HepG2 (cell line): Measurements from ENCODE around the gene NEU1. TPM values are rescaled to one million over a fixed set of nuclear protein-coding genes. Genes with fewer than 3 reads are reported as not detected.

Experiments
- ADNP ChIP-seq: sonication (generic); formaldehyde crosslinking; IDR thresholded peaks from 2 replicates; pipeline ENCODE4 v1.4.0; 2020; ENCODE audit warnings: missing genetic modification reagents
- ARNT2 ChIP-seq: sonication (generic); formaldehyde crosslinking; IDR thresholded peaks from 2 replicates; pipeline ENCODE4 v1.8.0; 2022; ENCODE audit warnings: mild to moderate bottlenecking, low read depth, missing genetic modification reagents, moderate library complexity
- ATRX ChIP-seq: sonication (generic); formaldehyde crosslinking; IDR thresholded peaks from 2 replicates; pipeline ENCODE4 v1.4.0; 2020; ENCODE audit warnings: missing genetic modification reagents, borderline replicate concordance
- CENPX ChIP-seq: sonication (generic); formaldehyde crosslinking; IDR thresholded peaks from 2 replicates; pipeline ENCODE4 v1.9.0; 2021; ENCODE audit warnings: mild to moderate bottlenecking, missing genetic modification reagents, moderate library complexity
- DR1 ChIP-seq: sonication (generic); formaldehyde crosslinking; IDR thresholded peaks from 2 replicates; pipeline ENCODE4 v1.8.0; 2021; ENCODE audit warnings: mild to moderate bottlenecking, missing genetic modification reagents, inconsistent platforms
- HDAC1 ChIP-seq: sonication (generic); formaldehyde crosslinking; IDR thresholded peaks from 2 replicates; pipeline ENCODE4 v1.5.1; 2020; ENCODE audit warnings: mild to moderate bottlenecking, missing genetic modification reagents
- IKZF4 ChIP-seq: sonication (generic); formaldehyde crosslinking; IDR thresholded peaks from 2 replicates; pipeline ENCODE4 v1.5.1; 2020; ENCODE audit warnings: borderline replicate concordance, mild to moderate bottlenecking, low read depth, missing genetic modification reagents; ENCODE audit errors: not compliant biosample characterization
- KDM3A ChIP-seq: IDR thresholded peaks from 2 replicates; pipeline ENCODE4 v1.6.1; 2018; ENCODE audit warnings: low read depth, missing compliant biosample characterization
- NBN ChIP-seq: fragments of 450-650 bp; conservative IDR thresholded peaks from 2 replicates; pipeline ENCODE4 v1.6.1; 2017
- PAX8 ChIP-seq: sonication (generic); formaldehyde crosslinking; IDR thresholded peaks from 2 replicates; pipeline ENCODE4 v1.8.0; 2022; ENCODE audit warnings: mild to moderate bottlenecking, missing genetic modification reagents, borderline replicate concordance
- PCBP2 ChIP-seq: fragments of 200-400 bp; formaldehyde crosslinking; optimal IDR thresholded peaks from 2 replicates; pipeline ENCODE3; 2018; ENCODE audit warnings: low read length, low read depth; ENCODE audit not compliant: poor library complexity, severe bottlenecking
- SP4 ChIP-seq: sonication (generic); formaldehyde crosslinking; IDR thresholded peaks from 2 replicates; pipeline ENCODE4 v1.8.1; 2023; ENCODE audit warnings: mild to moderate bottlenecking, missing genetic modification reagents
- TEAD2 ChIP-seq: sonication (generic); formaldehyde crosslinking; IDR thresholded peaks from 2 replicates; pipeline ENCODE4 v1.9.0; 2021; ENCODE audit warnings: missing genetic modification reagents
- TFAP4 ChIP-seq: sonication (generic); IDR thresholded peaks from 2 replicates; pipeline ENCODE4 v1.6.1; 2016; ENCODE audit warnings: low read depth, borderline replicate concordance
- THYN1 ChIP-seq: sonication (generic); formaldehyde crosslinking; IDR thresholded peaks from 2 replicates; pipeline ENCODE4 v1.8.1; 2023; ENCODE audit warnings: low read depth, mild to moderate bottlenecking, moderate library complexity, missing genetic modification reagents, borderline replicate concordance
- ZNF136 ChIP-seq: sonication (generic); formaldehyde crosslinking; IDR thresholded peaks from 2 replicates; pipeline ENCODE4 v1.8.1; 2022; ENCODE audit warnings: low read depth, mild to moderate bottlenecking, moderate library complexity, missing genetic modification reagents
- ZNF224 ChIP-seq: sonication (generic); formaldehyde crosslinking; IDR thresholded peaks from 2 replicates; pipeline ENCODE4 v1.5.0; 2020; ENCODE audit warnings: mild to moderate bottlenecking, missing genetic modification reagents
- ZNF598 ChIP-seq: sonication (generic); formaldehyde crosslinking; IDR thresholded peaks from 2 replicates; pipeline ENCODE4 v1.5.1; 2020; ENCODE audit warnings: mild to moderate bottlenecking, missing genetic modification reagents, borderline replicate concordance
- ZNF773 ChIP-seq: sonication (generic); formaldehyde crosslinking; IDR thresholded peaks from 2 replicates; pipeline ENCODE4 v1.4.0; 2020; ENCODE audit warnings: missing genetic modification reagents, borderline replicate concordance
- ZNF780A ChIP-seq: sonication (generic); formaldehyde crosslinking; IDR thresholded peaks from 2 replicates; pipeline ENCODE4 v1.8.0; 2022; ENCODE audit warnings: mild to moderate bottlenecking, missing genetic modification reagents, moderate library complexity
- ZZZ3 ChIP-seq: sonication (generic); formaldehyde crosslinking; IDR thresholded peaks from 2 replicates; pipeline ENCODE4 v1.4.0; 2020; ENCODE audit warnings: missing genetic modification reagents, mild to moderate bottlenecking, borderline replicate concordance
- polyA plus RNA-seq, 8 experiments: library from polyadenylated mRNA; depleted of rRNA in 3 of 8; stranded (reverse) in 7 of 8; unstranded in 1 of 8; fragments of >200 nt; fragmentation: Illumina TruSeq in 4 of 8; extraction: Trizol in 4 of 8; gene quantifications; 2 replicates each; pipeline versions ENCODE4 v1.2.1 to v1.2.3, GENCODE V29; 2011 to 2016; ENCODE audit warnings: low read depth in 4 of 8, missing spikeins in 1 of 8, mixed read lengths in 1 of 8; ENCODE audit not compliant: insufficient read depth in 1 of 8
- total RNA-seq, 5 experiments: library from RNA; depleted of rRNA; stranded (reverse); fragments of >200 nt; fragmentation: Illumina TruSeq; extraction: Trizol; gene quantifications; 2 replicates each; pipeline ENCODE4 v1.2.3, GENCODE V29; 2016; ENCODE audit warnings: low read depth in 1 of 5
- TF ChIP-seq, protein P1 (sequence below): sonication (generic); formaldehyde crosslinking; IDR thresholded peaks from 2 replicates; pipeline ENCODE4 v1.8.0; 2022; ENCODE audit warnings: missing genetic modification reagents, mild to moderate bottlenecking, moderate library complexity, borderline replicate concordance
- TF ChIP-seq, protein P2 (sequence below): sonication (generic); formaldehyde crosslinking; IDR thresholded peaks from 2 replicates; pipeline ENCODE4 v1.5.0; 2020; ENCODE audit warnings: mild to moderate bottlenecking, missing genetic modification reagents
- TF ChIP-seq, protein P3 (sequence below): sonication (generic); formaldehyde crosslinking; IDR thresholded peaks from 2 replicates; pipeline ENCODE4 v1.8.1; 2023; ENCODE audit warnings: missing genetic modification reagents, mild to moderate bottlenecking, borderline replicate concordance

Gene NEU1
- total and polyA plus RNA-seq, 2 of the 13 experiments (the other 11 are each of a cell fraction or from before 2014, with no cell fraction given) = 215 to 297 TPM

DNA sequence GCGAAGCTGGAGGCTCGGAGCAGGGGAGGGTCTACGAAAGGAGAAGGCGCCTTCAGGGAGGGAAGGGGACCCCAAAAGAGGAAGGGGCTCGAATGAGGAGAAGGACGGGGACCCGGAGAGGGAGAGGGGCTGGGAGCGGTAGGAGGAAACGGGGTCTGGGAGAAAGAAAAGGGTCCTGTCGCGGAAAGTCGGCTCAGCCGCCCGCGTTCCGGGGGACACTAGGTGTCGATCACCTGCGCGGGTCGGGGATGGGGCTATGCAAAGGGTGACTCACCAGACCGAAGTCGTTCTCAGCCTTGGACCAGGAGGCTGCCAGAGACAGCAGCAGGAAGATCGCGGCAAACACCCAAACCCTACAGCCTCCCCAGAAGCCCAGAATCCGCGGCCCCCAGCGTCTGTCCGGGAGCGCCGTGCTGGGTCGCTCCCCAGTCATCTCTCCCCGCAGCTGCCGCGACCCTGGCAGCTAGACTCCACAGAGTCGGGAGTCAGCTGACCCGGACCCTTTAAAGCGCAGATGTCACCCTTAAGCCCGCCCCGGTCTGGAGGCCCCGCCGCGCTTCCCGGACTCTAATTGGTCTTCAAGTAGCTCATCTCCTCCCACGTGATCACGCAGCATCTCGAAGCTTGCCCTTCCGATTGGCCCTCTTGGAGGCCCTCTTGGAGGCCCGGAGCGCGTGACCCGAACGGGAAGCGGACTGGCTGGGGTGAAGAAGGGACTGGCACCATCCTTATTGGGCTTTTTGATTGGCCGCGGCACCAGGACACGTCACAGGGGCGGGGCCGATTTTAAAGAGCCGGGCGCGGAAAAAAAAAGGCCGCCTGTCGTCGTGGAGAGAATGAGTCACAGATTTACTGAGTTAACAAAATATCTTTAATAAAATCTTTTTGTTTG, at the start of gene NEU1 (continued):
- no peak; the same call in 1 of the 2 replicates for TF ChIP-seq ZNF773 (CRISPR knock-in tag)
- peak; percentile 84 for TF ChIP-seq HDAC1 (CRISPR knock-in tag)
- no peak for TF ChIP-seq TEAD2 (CRISPR knock-in tag)
- peak; percentile 86 for TF ChIP-seq ZNF224 (CRISPR knock-in tag)
- TF ChIP-seq PAX8 (CRISPR knock-in tag) = no peak
- peak; percentile 98 for TF ChIP-seq ZNF136 (CRISPR knock-in tag)
- TF ChIP-seq ATRX (CRISPR knock-in tag) = no peak
- TF ChIP-seq KDM3A (CRISPR knock-in tag) = peak; percentile 75; the same call in 1 of the 2 replicates
- no peak for TF ChIP-seq NBN
- TF ChIP-seq DR1 (CRISPR knock-in tag) = peak; percentile 99
- TF ChIP-seq SP4 (CRISPR knock-in tag) = peak; percentile 90
- TF ChIP-seq ZNF598 = no peak
- no peak for TF ChIP-seq THYN1
- TF ChIP-seq ARNT2 (CRISPR knock-in tag) = peak; percentile 88
- TF ChIP-seq TFAP4 = peak; percentile 99
- TF ChIP-seq, protein P1, sequence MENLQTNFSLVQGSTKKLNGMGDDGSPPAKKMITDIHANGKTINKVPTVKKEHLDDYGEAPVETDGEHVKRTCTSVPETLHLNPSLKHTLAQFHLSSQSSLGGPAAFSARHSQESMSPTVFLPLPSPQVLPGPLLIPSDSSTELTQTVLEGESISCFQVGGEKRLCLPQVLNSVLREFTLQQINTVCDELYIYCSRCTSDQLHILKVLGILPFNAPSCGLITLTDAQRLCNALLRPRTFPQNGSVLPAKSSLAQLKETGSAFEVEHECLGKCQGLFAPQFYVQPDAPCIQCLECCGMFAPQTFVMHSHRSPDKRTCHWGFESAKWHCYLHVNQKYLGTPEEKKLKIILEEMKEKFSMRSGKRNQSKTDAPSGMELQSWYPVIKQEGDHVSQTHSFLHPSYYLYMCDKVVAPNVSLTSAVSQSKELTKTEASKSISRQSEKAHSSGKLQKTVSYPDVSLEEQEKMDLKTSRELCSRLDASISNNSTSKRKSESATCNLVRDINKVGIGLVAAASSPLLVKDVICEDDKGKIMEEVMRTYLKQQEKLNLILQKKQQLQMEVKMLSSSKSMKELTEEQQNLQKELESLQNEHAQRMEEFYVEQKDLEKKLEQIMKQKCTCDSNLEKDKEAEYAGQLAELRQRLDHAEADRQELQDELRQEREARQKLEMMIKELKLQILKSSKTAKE (CRISPR knock-in tag) = peak; percentile 22; the same call in 1 of the 2 replicates
- TF ChIP-seq ZNF780A (CRISPR knock-in tag) = no peak
- no peak for TF ChIP-seq ADNP (CRISPR knock-in tag)
- TF ChIP-seq, protein P2, sequence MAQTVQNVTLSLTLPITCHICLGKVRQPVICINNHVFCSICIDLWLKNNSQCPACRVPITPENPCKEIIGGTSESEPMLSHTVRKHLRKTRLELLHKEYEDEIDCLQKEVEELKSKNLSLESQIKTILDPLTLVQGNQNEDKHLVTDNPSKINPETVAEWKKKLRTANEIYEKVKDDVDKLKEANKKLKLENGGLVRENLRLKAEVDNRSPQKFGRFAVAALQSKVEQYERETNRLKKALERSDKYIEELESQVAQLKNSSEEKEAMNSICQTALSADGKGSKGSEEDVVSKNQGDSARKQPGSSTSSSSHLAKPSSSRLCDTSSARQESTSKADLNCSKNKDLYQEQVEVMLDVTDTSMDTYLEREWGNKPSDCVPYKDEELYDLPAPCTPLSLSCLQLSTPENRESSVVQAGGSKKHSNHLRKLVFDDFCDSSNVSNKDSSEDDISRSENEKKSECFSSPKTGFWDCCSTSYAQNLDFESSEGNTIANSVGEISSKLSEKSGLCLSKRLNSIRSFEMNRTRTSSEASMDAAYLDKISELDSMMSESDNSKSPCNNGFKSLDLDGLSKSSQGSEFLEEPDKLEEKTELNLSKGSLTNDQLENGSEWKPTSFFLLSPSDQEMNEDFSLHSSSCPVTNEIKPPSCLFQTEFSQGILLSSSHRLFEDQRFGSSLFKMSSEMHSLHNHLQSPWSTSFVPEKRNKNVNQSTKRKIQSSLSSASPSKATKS (CRISPR knock-in tag) = no peak
- peak; percentile 21 for TF ChIP-seq PCBP2
- TF ChIP-seq IKZF4 (CRISPR knock-in tag) = peak; percentile 89
- TF ChIP-seq ZZZ3 (CRISPR knock-in tag) = 0 out of 2 replicates have a peak, but pooled peaks have one; percentile 53
- TF ChIP-seq, protein P3, sequence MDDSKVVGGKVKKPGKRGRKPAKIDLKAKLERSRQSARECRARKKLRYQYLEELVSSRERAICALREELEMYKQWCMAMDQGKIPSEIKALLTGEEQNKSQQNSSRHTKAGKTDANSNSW (CRISPR knock-in tag) = peak; percentile 19; the same call in 1 of the 2 replicates
- TF ChIP-seq CENPX (CRISPR knock-in tag) = no peak
